ENCODE data around the gene CEP250.
A peak's percentile ranks its signal among the peaks of the same experiment; 100 is the strongest.
"Not testable (repeated sequence)": the region's sequence is repeated elsewhere in the genome, so short reads cannot be mapped to it uniquely, and the experiment has no call there.

Gene CEP250

DNA sequence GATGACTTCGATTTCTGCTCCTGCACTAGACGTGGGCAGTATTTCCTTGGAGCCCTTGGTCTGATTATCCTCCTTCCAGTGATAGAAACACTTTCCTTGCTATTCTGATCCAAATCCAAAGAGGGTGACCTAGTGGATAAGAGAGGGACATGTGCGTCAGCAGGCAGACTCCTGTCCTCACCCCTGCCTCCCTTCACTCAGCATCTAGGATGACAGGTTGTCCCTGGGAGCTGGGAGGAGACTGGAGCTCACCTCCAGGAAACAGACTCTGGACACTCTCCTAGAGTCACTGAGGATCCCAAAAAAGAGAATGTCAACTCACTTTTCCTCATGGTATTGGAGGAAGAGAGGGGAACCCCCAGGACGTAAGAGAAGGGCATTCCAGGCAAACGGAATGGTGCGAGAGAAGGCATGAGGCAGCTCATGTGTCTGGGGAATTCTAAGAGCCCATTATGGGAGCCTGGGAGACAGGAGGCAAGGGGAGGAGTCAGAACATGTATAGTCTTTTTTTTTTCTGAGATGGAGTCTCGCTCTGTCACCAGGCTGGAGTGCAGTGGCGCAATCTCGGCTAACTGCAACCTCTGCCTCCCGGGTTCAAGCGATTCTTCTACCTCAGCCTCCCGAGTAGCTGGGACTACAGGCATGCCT, 71.8 kb downstream of the CEP250 start:
- no peak for DNase-seq

DNA sequence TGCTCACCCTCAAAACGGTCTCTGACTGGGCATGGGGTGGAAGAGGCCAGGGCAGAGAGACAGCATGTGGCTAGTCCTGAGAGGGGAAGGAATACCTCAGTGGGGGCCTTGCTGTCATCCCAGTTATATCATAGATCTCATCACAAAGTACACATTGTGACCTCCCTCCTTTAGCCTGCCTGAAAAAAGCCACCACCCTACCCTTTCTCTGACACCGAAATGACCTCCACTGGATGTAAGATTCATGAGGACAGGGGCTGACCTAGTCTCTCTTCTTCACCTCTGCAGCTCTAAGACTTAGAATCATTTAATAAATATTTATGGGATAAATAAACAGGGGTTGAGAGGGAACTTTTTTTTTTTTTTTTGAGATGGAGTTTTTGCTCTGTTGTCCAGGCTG, 74.2 kb downstream of the CEP250 start, which contains the start of gene C20orf173:
Gene C20orf173, minus strand, starts transcription at position 101 of the 400 bp plus-strand sequence. CDS start 279 bp downstream, outside the sequence.
- DNase-seq = no peak

DNA sequence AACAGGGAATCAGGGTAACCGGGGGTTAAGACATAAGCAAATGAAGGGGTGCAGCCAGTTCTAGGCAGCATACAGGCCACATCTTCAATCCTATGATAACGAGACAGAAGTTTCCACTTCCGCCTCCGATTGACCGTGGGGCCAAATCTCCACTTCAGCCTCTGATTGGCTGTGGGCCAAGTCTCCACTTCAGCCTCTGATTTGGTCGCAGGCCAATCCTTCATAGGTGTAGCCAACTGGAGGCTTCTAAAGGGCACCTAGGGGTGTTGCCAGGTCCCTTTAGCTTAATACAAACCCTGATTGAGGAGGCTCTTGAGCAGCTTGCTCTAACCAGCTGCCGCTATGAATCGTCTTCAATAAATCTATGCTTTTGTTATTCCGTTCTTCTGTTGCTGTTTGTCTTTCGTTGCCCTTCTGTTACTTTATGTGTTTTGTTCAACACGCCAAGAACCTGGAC, 84.4 kb downstream of the CEP250 start:
- DNase-seq = peak; percentile 85

DNA sequence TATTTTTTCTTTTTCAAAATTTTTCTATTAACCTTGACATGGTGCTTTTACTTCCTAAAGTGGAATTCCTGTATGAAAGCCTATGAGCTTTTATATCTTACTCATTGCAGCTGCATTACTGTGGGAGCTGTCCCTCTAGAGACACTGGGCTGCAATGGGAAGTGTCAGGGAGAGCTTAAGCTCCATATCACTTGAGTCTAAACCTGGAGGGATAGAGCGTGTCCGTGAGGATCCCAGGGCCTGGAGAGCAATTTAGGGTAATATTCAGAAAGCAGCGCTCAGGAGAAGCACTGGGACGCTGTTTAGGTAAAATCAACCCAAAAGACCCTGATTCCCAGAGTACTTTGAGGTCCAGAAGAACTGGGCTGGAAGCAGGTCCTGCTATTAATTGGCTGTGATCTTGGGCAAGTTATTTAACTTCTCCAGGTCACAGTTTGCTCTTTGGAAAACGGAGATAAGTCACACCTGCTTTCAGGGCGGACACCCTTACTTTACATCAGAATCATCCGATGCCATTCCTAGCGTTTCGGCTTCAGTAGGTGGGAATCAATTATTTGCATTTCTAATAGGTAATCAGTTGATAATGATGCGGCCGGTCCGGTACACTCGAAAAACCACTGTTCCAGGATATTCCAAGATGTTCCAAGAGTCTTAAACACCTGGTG, 85.9 kb downstream of the CEP250 start:
- DNase-seq = no peak

DNA sequence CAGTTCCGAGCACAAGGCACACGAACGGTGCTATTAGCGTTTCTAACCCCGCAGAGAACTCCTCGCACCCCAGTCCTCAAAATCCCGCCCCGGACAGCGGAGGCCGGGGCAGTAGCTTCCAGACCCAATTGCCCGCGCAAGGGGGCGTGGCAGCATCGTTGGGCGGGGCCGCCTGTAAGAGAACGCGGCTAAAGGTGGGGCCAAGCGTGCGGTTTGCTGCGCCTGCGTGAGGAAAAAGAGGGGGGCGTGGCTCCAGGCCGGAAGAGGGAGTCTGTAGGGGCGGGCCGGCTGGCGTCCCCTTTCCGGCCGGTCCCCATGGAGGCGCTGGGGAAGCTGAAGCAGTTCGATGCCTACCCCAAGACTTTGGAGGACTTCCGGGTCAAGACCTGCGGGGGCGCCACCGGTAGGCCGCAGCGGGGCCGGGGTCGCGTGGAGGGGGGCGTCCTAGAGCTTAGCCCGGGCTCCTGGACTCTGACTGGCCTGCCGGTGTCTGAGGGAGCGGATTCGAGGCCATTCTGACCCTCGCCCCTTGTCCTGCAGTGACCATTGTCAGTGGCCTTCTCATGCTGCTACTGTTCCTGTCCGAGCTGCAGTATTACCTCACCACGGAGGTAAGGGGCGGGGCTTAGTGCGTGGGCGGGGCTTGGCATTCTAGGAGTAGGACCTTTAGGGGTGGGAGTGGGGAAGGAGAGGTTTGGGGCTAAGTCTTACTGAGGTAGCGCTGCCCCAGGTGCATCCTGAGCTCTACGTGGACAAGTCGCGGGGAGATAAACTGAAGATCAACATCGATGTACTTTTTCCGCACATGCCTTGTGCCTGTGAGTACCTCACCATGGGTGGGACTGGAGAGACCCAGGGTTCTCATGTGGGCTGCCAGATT, 86.6 kb downstream of the CEP250 start, which contains the start of gene ERGIC3:
Gene ERGIC3, plus strand, starts transcription at position 296 of the 880 bp plus-strand sequence. Its CDS starts 20 bp downstream, at position 316.
- peak; percentile 81 for DNase-seq

DNA sequence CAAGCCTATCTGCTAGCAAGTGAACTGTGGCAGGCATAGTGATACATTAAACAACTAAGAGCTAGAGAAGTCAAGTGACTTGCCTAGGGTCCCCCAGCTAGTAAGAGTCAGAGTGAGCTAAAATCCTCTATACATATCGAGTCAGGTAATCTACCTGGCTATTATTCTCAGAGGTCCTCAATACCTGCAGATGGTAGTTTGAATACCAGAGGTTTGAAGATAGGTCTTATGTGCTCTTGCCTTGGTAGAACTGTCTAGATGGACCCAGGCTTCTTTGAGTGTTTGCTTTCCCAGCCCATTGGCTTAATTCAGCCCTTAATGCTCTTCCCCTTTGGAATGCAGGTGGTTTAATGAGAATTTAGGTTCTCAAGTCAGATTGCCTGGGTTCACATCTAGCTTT, 87.6 kb downstream of the CEP250 start:
- no peak for DNase-seq

DNA sequence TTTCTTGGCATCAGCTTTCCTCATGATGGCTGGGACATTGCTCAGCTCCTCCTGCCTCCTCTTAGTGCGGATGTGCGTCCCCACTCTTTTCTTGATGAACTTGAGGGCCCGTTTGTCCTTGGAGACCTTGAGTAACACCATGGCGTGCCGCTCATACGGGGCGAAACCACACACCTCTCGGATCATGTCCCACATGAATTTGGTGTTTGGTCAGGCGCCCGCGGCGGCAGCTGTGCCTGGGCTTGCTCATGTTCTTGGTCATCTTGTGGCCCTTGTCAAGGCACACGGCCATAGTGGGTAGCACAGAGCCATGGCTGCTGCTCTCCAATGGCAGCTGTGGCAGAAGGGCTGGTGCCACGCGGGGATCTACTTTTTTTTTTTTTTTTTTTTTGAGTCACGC, 89.0 kb downstream of the CEP250 start:
- no peak for DNase-seq

DNA sequence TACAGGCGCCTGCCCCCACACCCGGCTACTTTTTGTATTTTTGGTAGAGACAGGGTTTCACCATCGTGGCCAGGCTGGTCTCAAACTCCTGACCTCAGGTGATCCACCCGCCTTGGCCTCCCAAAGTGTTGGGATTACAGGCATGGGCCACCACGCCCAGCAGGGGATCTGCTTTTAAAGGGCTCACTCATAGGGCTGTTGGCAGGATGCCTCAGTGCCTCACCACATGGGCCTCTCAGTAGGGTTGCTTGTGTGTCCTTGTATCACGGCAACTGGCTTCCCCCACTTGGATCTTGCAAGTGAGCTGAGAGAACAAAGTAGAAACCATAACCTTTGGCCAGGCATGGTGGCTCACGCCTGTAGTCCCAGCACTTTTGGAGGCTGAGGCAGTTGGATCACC, 89.5 kb downstream of the CEP250 start:
- DNase-seq = not testable (repeated sequence)

DNA sequence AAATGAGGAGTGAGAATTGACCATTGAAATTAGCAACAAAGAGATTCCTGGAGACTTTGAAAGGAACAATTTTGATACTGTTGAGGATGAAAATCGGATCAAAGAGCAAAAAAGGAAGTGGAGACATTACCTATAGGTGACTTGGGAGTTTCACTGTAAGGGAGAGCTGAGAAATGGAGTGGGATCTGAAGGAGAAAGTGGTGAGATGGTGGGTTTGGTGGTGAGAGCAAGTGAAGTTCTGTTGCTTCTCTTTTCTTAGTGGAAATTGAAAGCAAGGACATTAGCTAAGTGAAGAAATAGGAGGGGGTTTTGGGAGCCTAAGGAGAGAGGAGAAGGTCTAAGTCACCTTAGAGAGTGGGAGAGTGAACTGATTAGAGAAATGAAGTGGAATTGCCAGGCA, 90.7 kb downstream of the CEP250 start:
- DNase-seq = no peak

DNA sequence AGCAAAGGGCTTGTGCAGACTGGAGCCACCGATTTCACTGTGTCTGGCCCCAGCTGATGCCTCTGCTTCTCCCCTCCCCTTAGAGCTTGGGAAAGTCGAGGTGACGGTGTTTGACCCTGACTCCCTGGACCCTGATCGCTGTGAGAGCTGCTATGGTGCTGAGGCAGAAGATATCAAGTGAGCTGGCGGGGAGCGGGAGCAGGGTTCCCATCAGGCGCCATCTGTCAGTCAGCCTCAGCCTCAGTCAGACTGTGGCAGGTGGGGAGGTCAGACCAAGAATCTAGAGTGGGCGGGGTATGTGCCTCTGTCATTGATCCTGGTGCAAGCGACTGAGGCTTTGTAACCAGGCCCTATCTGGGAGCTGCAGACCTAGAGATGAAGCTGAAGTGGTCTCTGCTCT, 91.9 kb downstream of the CEP250 start:
- DNase-seq = no peak

DNA sequence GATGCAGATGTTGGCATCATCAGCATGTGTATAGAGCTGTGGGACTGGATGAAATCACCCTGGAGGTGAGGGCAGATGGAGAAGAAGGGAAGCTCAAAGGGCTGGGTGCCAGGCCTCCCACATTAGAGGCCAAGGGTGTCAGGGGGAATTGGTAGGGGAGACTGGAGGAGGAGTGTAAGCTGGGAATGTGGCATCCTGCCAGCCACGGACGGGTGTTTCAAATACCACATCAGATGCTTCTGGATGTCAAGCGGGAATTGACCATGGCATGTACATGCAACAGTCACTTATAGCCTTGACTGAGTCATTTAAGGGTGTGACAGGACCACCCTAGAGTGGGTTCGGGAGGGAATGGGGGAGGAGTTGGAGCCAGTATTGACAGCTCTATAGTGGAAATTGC, 96.1 kb downstream of the CEP250 start:
- no peak for DNase-seq

DNA sequence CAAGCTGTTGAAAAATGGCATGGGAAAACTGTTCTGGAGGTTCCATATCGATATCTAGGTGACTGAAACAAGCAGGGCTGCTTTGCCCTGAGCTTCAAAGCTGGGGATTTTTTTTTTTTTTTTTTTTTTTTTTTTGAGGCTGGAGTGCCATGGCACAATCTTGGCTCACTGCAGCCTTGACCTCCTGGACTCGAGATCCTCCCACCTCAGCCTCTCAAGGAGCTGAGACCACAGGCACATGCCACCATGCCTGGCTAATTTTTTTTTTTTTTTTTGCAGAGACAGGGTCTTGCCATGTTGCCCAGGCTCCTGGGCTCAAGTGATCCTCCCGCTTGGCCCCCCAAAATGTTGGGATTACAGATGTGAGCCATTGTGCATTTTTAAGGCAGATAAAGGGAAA, 97.5 kb downstream of the CEP250 start:
- DNase-seq = no peak

DNA sequence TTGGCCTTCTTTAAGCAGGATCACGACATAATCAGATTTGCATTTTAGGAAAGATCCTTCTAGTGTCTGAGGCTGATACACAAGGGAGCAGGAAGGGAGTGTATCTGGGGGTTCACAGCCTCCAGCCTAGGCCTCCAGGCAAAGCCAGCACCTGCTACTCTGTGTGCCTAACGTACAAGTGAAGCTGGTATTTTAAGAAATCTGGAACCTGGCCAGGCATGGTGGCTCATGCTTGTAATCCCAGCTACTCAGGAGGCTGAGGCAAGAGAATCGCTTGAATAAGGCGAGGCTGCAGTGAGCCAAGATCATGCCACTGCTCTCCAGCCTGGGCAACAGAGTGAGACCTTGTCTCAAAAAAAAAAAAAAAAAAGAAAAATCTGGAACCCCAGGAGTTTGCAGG, 100.1 kb downstream of the CEP250 start:
- not testable (repeated sequence) for DNase-seq

DNA sequence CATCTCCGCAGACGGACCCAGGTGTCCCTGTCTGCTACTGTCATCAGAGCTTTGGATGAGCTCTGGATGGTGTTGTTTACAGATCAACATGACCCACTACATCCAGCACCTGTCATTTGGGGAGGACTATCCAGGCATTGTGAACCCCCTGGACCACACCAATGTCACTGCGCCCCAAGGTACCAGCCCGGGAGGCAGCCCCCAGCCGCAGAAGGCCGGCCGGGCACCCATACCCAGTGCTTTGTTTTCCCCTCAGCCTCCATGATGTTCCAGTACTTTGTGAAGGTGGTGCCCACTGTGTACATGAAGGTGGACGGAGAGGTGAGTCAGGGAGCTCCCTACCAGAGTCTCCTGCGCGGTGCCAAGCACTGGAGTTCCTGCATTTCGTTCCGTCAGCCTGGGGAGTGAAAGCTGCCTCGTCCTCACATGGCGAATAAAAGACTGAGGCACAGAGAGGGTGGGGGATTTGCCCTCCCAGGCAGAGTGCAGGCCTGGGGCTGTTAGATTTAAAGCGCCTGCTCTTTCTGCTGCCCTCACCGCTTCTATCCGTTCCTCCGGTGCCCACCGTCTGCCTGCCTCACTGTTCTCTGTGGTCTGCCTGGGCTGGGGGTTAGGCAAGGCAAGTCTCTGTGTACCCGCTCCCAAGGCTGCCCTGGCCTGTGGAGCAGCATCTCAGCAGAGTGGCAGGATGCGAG, 100.7 kb downstream of the CEP250 start:
- no peak for DNase-seq

DNA sequence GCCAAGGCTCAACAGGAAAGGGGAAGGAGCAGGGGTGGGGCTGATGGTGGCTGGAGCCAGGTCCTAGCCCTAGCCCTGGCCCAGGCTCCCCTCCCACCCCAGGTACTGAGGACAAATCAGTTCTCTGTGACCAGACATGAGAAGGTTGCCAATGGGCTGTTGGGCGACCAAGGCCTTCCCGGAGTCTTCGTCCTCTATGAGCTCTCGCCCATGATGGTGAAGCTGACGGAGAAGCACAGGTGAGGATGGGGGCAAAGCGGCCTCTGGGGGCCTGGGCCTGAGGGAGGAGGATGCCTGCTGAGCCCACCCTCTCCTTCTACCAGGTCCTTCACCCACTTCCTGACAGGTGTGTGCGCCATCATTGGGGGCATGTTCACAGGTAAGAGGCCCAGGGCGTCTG, 101.5 kb downstream of the CEP250 start:
- no peak for DNase-seq

DNA sequence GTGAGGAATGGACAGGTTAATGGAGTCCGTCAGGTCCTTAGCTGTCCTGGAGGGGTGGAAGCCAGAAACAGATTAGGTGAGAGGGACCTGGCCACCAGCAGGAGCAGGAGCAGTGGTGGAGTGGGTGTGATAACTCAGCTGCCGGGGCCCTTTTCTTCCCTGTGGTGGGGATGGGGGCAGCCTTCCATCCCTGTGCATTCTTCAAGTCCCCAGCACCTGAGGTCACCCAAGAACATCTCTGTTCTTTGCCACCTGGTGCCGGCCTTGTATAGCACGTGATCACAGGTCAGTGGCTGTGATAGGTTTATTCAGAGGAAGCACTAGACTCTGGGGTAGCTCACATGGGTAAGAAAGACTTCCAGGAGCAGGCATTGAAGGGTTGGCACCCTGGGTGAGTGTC, 103.1 kb downstream of the CEP250 start:
- no peak for DNase-seq

DNA sequence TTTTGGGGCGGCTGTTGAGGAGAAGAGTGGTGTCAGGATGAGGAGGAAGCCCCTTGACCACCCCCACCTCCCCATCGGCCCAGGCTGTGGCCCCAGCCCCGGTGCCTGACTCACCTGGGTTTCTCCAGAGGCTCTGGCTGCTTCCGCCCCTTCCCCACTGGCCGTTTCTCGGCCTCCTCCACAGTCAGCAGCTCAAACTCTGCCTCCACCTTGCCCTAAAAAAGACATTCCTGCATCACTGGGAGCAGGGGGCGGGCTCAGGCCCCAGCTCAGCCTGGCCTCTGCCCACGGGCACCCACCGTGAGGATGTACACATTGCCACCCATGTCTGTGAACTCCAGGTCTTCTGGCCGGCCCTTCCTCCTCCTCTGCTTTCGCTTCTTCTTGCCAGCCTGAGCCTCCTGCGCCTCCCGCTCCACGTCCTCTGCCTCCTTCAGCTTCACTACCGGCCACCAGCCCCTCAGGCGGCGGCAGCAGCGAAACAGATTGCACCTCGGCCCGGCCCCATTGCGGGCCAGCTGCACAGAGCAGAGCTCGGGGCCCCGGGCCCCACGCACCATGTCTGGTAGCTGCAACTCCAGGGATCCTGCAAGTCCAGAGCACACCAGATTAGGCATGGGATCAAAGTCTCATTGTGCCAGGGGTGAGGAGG, 103.8 kb downstream of the CEP250 start:
- no peak for DNase-seq

DNA sequence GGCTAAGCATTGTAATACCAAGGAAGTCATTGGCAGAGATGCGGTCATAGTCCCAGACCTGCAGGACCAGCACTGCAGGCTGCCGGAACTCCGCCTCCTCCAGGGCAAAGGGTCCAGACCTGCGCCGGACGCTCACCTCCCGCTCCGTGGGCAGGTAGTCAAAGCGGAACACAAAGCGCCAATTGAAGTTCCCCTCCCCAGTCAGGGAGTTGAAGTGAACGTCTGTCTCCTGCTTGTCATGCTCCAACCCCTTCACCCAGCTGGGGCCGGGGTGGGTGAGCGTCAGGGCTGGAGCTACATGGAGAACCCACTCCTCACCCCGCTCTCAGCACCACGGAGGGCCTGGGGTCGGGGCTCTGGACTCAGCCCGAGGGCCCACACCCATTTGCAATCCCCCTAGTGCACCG, 104.7 kb downstream of the CEP250 start:
- DNase-seq = no peak

DNA sequence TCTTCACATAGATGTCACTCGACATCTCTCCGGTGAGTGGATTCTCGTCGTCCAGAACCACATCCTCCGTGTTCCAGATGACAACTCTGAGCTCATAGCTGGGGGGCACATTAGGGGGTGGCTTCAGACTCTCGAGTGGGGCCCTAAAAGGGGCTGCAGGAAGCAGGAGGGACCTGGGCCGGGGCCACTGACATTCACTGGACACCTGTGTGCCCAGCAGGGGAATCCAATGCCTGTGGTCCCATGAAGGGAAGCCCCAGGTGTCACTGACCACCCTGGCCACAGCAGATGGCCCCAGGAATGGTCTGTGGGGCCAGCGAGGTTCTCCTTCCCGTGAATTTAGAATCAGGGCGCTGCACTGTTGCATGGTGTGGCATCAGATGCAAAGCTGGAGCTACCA, 105.1 kb downstream of the CEP250 start:
- DNase-seq = no peak

DNA sequence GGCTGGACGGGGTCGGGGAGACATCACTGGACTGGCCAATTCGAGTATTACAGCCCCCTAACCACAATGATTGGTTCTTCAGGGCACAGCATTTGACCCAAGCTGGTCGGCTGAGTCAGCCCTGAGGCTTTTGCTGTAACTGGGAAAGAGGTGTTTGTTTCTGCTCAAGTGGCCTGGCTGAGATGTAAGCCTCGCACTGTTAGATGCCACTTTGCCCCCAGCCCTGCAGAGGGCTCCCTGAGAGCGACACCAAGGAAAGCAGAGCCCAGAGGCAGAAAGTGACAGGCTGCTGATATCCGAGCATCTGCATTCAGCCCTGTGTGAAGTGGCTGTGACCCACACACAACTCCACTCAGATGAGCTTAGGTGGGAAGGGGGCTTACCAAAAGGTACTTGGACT, 105.9 kb downstream of the CEP250 start:
- peak; percentile 3 for DNase-seq

DNA sequence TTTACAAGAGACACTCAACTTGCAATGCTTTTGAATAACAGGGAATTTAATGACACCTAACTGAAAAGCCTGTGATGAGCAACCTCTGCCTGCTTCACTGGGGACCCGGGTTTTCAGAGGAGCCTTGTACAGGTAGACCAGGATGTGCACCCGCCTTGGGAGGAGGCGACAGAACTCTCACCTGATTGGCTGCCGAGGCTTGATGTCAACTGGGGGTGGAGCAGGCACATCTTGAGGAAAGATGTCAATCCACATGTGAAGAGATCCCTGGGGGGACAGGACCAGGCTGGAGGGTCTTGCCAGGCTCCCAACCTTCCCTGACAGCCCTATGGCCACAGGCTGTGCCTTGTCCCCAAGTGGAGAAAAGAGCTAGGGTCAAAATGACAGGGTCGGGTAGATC, 106.3 kb downstream of the CEP250 start:
- DNase-seq = no peak

DNA sequence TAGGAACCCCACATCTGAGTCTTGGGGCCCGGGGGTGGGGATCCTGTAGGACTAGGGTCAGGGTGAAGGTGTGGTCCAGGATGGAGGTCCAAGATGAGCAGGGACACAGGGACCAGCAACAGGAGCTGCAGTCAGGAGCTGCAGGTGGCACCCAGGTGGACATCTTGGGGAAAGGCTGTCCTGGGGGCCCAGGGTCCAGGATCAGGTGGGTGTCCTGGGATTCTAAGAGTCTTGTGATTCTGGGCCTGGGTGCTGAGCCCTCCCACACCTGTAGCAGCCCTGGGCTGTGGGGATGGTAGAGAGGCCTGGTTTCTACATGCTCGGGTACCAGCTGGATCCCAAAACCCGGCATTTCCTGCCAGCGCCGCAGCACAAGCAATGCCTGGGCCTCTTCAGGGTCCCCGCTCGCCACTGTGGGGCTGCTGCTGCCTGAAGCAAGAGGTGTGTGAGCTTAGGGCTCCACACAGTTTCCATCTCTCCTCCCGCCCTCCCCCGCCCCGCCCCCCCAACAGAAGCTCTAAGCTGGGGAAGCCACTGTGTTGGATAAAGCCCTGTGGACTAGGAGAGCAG, 107.2 kb downstream of the CEP250 start:
- DNase-seq = no peak
